LNCAP (cell line): ENCODE results near the gene DMD.

Experiments used
- TF ChIP-seq, protein P1 (sequence below): fragments of 450-650 bp; IDR thresholded peaks from 2 replicates; pipeline ENCODE4 v1.5.1; 2017; ENCODE audit warnings: mild to moderate bottlenecking

DMD gene

DNA sequence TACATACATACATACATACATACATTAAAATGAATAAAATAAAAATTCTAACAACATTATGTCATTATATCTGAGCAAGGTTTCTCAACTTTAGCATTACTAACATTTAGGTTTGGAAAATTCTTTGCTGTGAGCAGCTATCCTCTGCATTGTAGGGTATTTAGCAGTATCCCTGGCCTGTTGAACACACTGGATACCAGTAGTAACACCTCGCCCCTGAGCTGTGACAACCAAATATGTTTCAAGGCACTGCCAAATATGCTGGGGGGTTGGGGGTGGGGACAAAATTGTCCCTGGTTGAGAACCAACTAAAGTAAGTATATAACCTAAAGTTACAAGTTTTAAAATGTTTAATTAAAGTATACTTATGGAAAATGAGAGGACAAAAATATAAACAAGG lies 1278.6 kb downstream of the DMD start:
- TF ChIP-seq, protein P1, sequence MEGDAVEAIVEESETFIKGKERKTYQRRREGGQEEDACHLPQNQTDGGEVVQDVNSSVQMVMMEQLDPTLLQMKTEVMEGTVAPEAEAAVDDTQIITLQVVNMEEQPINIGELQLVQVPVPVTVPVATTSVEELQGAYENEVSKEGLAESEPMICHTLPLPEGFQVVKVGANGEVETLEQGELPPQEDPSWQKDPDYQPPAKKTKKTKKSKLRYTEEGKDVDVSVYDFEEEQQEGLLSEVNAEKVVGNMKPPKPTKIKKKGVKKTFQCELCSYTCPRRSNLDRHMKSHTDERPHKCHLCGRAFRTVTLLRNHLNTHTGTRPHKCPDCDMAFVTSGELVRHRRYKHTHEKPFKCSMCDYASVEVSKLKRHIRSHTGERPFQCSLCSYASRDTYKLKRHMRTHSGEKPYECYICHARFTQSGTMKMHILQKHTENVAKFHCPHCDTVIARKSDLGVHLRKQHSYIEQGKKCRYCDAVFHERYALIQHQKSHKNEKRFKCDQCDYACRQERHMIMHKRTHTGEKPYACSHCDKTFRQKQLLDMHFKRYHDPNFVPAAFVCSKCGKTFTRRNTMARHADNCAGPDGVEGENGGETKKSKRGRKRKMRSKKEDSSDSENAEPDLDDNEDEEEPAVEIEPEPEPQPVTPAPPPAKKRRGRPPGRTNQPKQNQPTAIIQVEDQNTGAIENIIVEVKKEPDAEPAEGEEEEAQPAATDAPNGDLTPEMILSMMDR, result no peak

DNA sequence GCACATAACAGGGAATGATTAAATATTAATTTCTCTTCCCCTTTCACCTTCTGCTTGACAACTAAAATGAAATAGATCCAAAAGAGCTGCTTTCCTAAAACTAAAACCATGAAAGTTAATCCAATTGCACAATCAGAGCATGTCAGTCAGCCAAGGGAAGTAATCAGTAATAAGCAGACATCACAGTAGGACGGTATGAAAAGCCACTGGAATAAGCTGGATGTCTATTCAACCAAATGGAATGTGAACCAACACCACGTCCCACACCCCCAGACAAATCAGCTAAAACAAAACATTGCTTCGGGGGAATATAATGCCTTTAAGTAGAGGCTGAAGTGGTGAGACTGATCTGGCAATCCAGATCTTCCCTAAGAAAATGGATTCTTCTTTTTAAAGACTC lies 1280.1 kb downstream of the DMD start:
- TF ChIP-seq, protein P1, result no peak

DNA sequence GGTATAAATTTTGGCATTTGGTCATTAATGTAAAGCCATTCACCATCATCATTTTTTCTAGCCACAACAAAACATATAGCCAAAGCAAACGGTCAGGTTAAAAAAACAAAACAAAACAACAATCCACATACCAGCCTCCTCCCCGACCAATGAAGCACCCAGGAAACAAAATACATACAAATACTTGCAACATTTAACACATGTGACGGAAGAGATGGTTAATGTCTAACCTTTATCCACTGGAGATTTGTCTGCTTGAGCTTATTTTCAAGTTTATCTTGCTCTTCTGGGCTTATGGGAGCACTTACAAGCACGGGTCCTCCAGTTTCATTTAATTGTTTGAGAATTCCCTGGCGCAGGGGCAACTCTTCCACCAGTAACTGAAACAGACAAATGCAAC lies 1282.0 kb downstream of the DMD start:
- TF ChIP-seq, protein P1, result no peak

DNA sequence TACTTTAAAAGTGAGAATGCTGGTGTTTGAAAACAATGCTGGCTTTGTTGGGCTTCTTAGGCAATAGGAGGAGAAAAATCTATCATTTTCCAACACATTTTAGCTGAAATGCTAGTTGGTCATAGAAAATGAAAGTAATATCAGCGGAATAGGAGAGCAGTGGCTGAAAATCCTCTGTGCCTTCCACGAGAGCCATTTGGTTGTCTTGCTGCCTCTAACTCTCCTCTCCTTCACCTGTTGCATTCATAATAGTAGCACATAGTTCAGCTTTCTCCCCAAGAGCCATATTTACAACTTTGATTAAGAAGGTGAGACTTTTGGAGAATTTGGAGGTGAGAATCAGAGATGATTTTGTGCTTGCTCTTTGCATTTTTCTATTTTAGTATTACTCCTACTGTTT lies 1290.1 kb downstream of the DMD start:
- TF ChIP-seq, protein P1, result no peak

DNA sequence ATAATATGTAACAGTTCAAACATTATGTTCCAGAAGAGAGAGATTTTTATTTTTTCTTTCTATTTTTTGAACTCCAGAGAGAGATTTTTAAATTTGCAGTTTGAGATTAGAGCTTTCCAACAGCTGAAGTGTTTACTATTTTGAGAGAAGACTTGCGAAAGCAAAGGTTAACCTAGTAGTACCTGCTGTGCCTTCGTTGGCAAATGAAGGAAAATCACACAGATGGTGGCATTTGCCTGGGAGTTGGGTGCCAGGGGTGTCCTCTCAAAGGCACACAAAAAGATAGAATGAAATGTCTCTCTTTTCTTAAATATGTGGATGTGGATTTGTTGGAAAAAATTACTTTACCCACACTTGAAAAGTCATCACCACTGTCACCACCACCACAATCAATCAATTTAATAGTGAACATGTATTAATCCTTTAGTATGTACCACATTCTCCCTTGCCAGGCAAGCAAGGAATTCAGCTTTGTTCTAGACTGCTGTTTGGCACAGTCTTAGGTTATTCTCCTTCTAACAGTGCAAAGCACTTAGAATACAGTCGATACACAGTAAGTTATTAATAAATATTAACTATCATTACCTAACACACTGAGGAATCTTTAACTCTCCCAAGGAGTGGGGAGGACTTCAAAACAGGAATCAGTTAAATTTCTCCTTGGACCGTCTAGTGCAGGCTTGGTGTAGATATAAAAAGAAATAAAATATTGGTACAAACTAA lies 1301.3 kb downstream of the DMD start:
- TF ChIP-seq, protein P1, result no peak

DNA sequence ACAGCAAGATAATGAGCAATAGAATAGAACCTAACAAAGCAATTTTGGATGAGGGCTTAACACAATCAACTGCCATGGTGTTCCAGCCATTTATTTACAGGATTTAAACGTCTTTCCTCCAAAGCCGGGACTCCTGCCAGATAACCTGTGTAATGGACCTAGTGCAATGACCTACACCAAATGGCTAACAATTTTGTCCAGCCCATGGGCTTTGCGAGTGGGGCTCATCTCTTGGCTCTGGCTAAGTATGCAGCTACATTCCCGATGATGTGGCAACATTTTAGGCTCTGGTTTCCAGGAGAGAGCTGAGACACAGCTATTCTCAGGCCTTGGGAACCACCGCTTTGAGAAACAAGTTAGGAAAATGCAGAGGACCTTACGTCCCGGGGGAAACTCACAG lies 1317.2 kb downstream of the DMD start:
- TF ChIP-seq, protein P1, result no peak

DNA sequence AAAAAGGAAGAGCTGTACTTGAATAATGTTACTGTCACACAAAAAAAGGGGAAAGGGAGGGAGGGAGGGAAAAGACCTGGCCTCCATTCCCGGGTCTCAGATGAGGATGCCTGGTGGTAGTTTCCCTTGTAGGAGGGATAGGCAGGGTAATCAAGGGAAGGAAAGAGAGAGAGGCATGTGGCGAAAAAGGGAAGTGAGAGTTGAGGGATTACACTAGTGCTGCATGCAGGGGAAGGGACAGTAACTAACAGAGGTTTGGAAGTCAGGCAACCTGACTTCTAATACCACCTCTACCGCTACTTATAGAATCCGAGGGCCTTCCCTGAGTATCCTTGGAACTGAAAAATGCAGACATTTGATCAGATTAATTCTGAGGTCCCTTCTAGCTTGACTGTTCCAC lies 1317.8 kb downstream of the DMD start:
- TF ChIP-seq, protein P1, result no peak

DNA sequence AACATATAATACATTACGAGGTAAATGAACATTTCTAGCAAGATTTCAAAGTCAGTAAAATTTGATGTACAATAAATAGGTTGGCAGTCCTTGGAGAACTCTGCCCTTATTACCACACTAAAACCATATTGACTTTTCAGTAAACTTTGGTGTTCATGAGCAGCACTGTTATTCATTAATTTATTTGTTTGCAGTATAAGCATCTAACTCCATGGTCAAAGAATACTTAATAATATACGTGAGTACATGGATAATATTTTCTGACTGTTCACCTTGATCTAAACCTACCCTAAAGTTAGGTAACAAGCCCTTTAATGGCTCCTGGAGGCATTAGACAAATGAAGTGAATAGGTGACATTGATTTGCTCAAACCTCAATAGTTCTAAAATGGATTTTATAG lies 1322.3 kb downstream of the DMD start:
- TF ChIP-seq, protein P1, result no peak
